Liver (tissue), 9 donors: ENCODE measurements around the gene RAB17. TPM values are rescaled to one million over a fixed set of nuclear protein-coding genes. Genes with fewer than 3 reads are reported as not detected.

Experiments
- DNase-seq: peaks from one replicate; pipeline ENCODE4 v3.0.0-alpha.2; 2017; ENCODE audit warnings: low spot score
- H3K27ac ChIP-seq, 2 donors: one replicate each; pipeline ENCODE4 v1.7.0; 2013; ENCODE audit warnings: inconsistent platforms in 2 of 2, low read length in 2 of 2, control low read depth in 1 of 2, low read depth in 1 of 2, mild to moderate bottlenecking in 1 of 2
- H3K27me3 ChIP-seq, 4 donors: one replicate each; pipeline versions ENCODE4 v1.6.1 to v1.7.0; 2013; ENCODE audit warnings: low read length in 3 of 4, inconsistent platforms in 1 of 4, mild to moderate bottlenecking in 1 of 4, moderate library complexity in 1 of 4; ENCODE audit not compliant: control insufficient read depth in 4 of 4, insufficient read depth in 4 of 4
- H3K36me3 ChIP-seq, 4 donors: one replicate each; pipeline versions ENCODE4 v1.6.1 to v1.7.0; 2013; ENCODE audit warnings: low read length in 3 of 4, mild to moderate bottlenecking in 3 of 4, low read depth in 1 of 4, moderate library complexity in 1 of 4; ENCODE audit not compliant: control insufficient read depth in 4 of 4, insufficient read depth in 3 of 4
- H3K4me1 ChIP-seq, 4 donors: one replicate each; pipeline versions ENCODE4 v1.6.1 to v1.7.0; 2013; ENCODE audit warnings: low read length in 3 of 4, mild to moderate bottlenecking in 3 of 4, moderate library complexity in 1 of 4; ENCODE audit not compliant: control insufficient read depth in 4 of 4, insufficient read depth in 4 of 4
- H3K4me3 ChIP-seq, 3 donors: one replicate each; pipeline versions ENCODE4 v1.6.1 to v1.7.0; 2013; ENCODE audit warnings: low read length in 3 of 3, control low read depth in 1 of 3, low read depth in 1 of 3, mild to moderate bottlenecking in 1 of 3
- H3K9ac ChIP-seq, 2 donors: one replicate each; pipeline ENCODE4 v1.7.0; 2013; ENCODE audit warnings: low read length in 2 of 2, mild to moderate bottlenecking in 2 of 2, moderate library complexity in 2 of 2, control low read depth in 1 of 2, low read depth in 1 of 2
- H3K9me3 ChIP-seq, 4 donors: one replicate each; pipeline versions ENCODE4 v1.6.1 to v1.7.0; 2013; ENCODE audit warnings: low read length in 3 of 4; ENCODE audit not compliant: control insufficient read depth in 4 of 4
- ATF3 ChIP-seq: IDR thresholded peaks from 2 replicates; pipeline ENCODE4 v1.6.1; 2016; ENCODE audit warnings: antibody characterized with exemption
- CTCF ChIP-seq: fragments of 150-350 bp; IDR thresholded peaks from 2 replicates; pipeline ENCODE4 v1.5.1; 2017; ENCODE audit warnings: improper control_type of control experiment, low read depth, low read length; ENCODE audit not compliant: missing input control
- EGR1 ChIP-seq, 2 donors: IDR thresholded peaks; 2 replicates each; pipeline ENCODE4 v1.6.1; 2016 to 2018; ENCODE audit warnings: antibody characterized with exemption in 2 of 2, low read depth in 2 of 2
- FOXA1 ChIP-seq: IDR thresholded peaks from 2 replicates; pipeline ENCODE4 v1.6.1; 2016; ENCODE audit warnings: antibody characterized with exemption
- FOXA2 ChIP-seq: IDR thresholded peaks from 2 replicates; pipeline ENCODE4 v1.6.1; 2016; ENCODE audit warnings: antibody characterized with exemption
- GABPA ChIP-seq, 2 donors: IDR thresholded peaks in 1 of 2; conservative IDR thresholded peaks in 1 of 2; 2 replicates each; pipeline ENCODE4 v1.6.1; 2016; ENCODE audit warnings: antibody characterized with exemption in 2 of 2, mild to moderate bottlenecking in 1 of 2, moderate library complexity in 1 of 2
- HNF4A ChIP-seq, 2 donors: conservative IDR thresholded peaks; 2 replicates each; pipeline ENCODE4 v1.6.1; 2016; ENCODE audit warnings: antibody characterized with exemption in 2 of 2, mild to moderate bottlenecking in 2 of 2
- HNF4G ChIP-seq: IDR thresholded peaks from 2 replicates; pipeline ENCODE4 v1.6.1; 2016; ENCODE audit warnings: antibody characterized with exemption
- JUND ChIP-seq, 2 donors: IDR thresholded peaks; 2 replicates each; pipeline ENCODE4 v1.6.1; 2016; ENCODE audit warnings: antibody characterized with exemption in 2 of 2
- MAX ChIP-seq: IDR thresholded peaks from 2 replicates; pipeline ENCODE4 v1.6.1; 2016; ENCODE audit warnings: antibody characterized with exemption
- NR2F2 ChIP-seq: IDR thresholded peaks from 2 replicates; pipeline ENCODE4 v1.6.1; 2016; ENCODE audit warnings: antibody characterized with exemption
- RAD21 ChIP-seq, 2 donors: IDR thresholded peaks; 2 replicates each; pipeline ENCODE4 v1.6.1; 2016; ENCODE audit warnings: antibody characterized with exemption in 2 of 2, mild to moderate bottlenecking in 2 of 2
- REST ChIP-seq: IDR thresholded peaks from 2 replicates; pipeline ENCODE4 v1.6.1; 2016; ENCODE audit warnings: antibody characterized with exemption, mild to moderate bottlenecking
- RXRA ChIP-seq, 2 donors: IDR thresholded peaks; 2 replicates each; pipeline ENCODE4 v1.6.1; 2017 to 2018; ENCODE audit warnings: antibody characterized with exemption in 2 of 2, mild to moderate bottlenecking in 1 of 2
- SP1 ChIP-seq: IDR thresholded peaks from 2 replicates; pipeline ENCODE4 v1.6.1; 2018; ENCODE audit warnings: antibody characterized with exemption, mild to moderate bottlenecking
- TAF1 ChIP-seq: conservative IDR thresholded peaks from 2 replicates; pipeline ENCODE4 v1.6.1; 2016; ENCODE audit warnings: antibody characterized with exemption, mild to moderate bottlenecking
- YY1 ChIP-seq: IDR thresholded peaks from 2 replicates; pipeline ENCODE4 v1.6.1; 2016; ENCODE audit warnings: antibody characterized with exemption, mild to moderate bottlenecking
- ZBTB33 ChIP-seq: IDR thresholded peaks from 2 replicates; pipeline ENCODE4 v1.6.1; 2016; ENCODE audit warnings: antibody characterized with exemption
- WGBS: extraction: QIAGEN DNeasy Blood & Tissue Kit; methylation state at CpG from one replicate; pipeline ENCODE4 v1.1.7; 2013; 5-methylcytosine and 5-hydroxymethylcytosine counted together
- polyA plus RNA-seq, 2 donors: library from polyadenylated mRNA; stranded (reverse) in 1 of 2; unstranded in 1 of 2; fragments of 200-250 nt in 1 of 2; fragments of >200 nt in 1 of 2; fragmentation: Nextera tagmentation in 1 of 2; extraction: Ambion mirVana in 1 of 2; gene quantifications; one replicate each; pipeline versions ENCODE4 v1.2.1 to v1.2.3, GENCODE V29; 2013 to 2015
- total RNA-seq, 2 donors: library from RNA; depleted of rRNA; stranded (reverse); fragments of >200 nt; gene quantifications; one replicate each; pipeline ENCODE4 v1.2.3, GENCODE V29; 2014
- donor health status: healthy.
- donor health status: healthy.
- donor health status: healthy.
- donor health status: healthy.
- donor health status: healthy.

The RAB17 gene
- total and polyA plus RNA-seq, 4 donors, result 17.8 to 96.5 (median 74.9) TPM

GRCh38 chr2:237583385-237584295 lies 6.9 kb downstream of the RAB17 start:
- Histone ChIP-seq H3K9ac (no peak overlapping the region), H3K36me3 (peaks cover 0 to 4% (median 3%) of the 10 kb centered on the region in 4 donors), H3K4me1 (peaks cover 7 to 68% (median 53%) of the 10 kb centered on the region in 4 donors), H3K27ac (no peak overlapping the region), H3K9me3 (no peaks in the 10 kb centered on the region), H3K27me3 (no peaks in the 10 kb centered on the region), H3K4me3 (no peak overlapping the region)
- TF ChIP-seq YY1 (no peak), GABPA (IDR thresholded peaks at IDR 0.05 in 1 of 2, conservative IDR thresholded peaks at IDR 0.05 in 1 of 2) (no peak), SP1 (no peak), CTCF (no peak), FOXA1 (no peak), REST (no peak), HNF4G (no peak), RXRA (IDR thresholded peaks at IDR 0.05) (no peak), ZBTB33 (no peak), ATF3 (no peak), FOXA2 (no peak), RAD21 (IDR thresholded peaks at IDR 0.05) (no peak), NR2F2 (no peak), JUND (IDR thresholded peaks at IDR 0.05) (no peak), EGR1 (IDR thresholded peaks at IDR 0.05; ENCODE audit: low read depth in 2 of 2) (no peak), HNF4A (conservative IDR thresholded peaks at IDR 0.05) (no peak), MAX (no peak), TAF1 (no peak)
- no peak for DNase-seq
- WGBS, result 93% methylated on average over 19 of the region's 19 CpGs
